NAMALWA (cell line): ENCODE measurements around the gene DOK5.

Experiments
- DNase-seq: peaks from one replicate; pipeline ENCODE4 v3.0.0-alpha.2; 2015; ENCODE audit warnings: low spot score

DOK5 gene

GRCh38 chr20:54514028-54514607, 38.7 kb downstream of the DOK5 start:
- DNase-seq: no peak

- DNase-seq: no peak
These were observed 40.6 kb downstream of the DOK5 start for GRCh38 chr20:54515793-54516628.

GRCh38 chr20:54517241-54517975, 42.0 kb downstream of the DOK5 start:
- DNase-seq: no peak

- DNase-seq: no peak
These were observed 49.5 kb downstream of the DOK5 start for GRCh38 chr20:54524849-54525248.

- no peak for DNase-seq
These were observed 50.7 kb downstream of the DOK5 start for GRCh38 chr20:54525916-54526590.

GRCh38 chr20:54526801-54527200, 51.4 kb downstream of the DOK5 start:
- no peak for DNase-seq

- no peak for DNase-seq
These were observed 57.2 kb downstream of the DOK5 start for GRCh38 chr20:54532573-54532972.

- no peak for DNase-seq
These were observed 58.7 kb downstream of the DOK5 start for GRCh38 chr20:54534101-54534500.

GRCh38 chr20:54535033-54535432, 59.6 kb downstream of the DOK5 start:
- DNase-seq: no peak

- DNase-seq: no peak
These were observed 60.4 kb downstream of the DOK5 start for GRCh38 chr20:54535746-54536145.

- DNase-seq: no peak
These were observed 64.2 kb downstream of the DOK5 start for GRCh38 chr20:54539521-54540046.

- no peak for DNase-seq
These were observed 68.0 kb downstream of the DOK5 start for GRCh38 chr20:54543369-54543768.

GRCh38 chr20:54545676-54546358, 70.4 kb downstream of the DOK5 start:
- no peak for DNase-seq

- DNase-seq: no peak
These were observed 73.5 kb downstream of the DOK5 start for GRCh38 chr20:54548849-54549248.

GRCh38 chr20:54549658-54550326, 74.4 kb downstream of the DOK5 start:
- no peak for DNase-seq

- no peak for DNase-seq
These were observed 75.5 kb downstream of the DOK5 start for GRCh38 chr20:54550776-54551396.

- no peak for DNase-seq
These were observed 78.6 kb downstream of the DOK5 start for GRCh38 chr20:54554006-54554405.

GRCh38 chr20:54555150-54555549, 79.8 kb downstream of the DOK5 start:
- DNase-seq: no peak

GRCh38 chr20:54556406-54556805, 81.0 kb downstream of the DOK5 start:
- DNase-seq: no peak

GRCh38 chr20:54557806-54558590, 82.6 kb downstream of the DOK5 start:
- no peak for DNase-seq
